Measurements from ENCODE around the gene GBX1. TPM values are rescaled to one million over a fixed set of nuclear protein-coding genes. Genes with fewer than 3 reads are reported as not detected.

The GBX1 gene
- total RNA-seq, 3 donors from 2014 or later: not detected

DNA sequence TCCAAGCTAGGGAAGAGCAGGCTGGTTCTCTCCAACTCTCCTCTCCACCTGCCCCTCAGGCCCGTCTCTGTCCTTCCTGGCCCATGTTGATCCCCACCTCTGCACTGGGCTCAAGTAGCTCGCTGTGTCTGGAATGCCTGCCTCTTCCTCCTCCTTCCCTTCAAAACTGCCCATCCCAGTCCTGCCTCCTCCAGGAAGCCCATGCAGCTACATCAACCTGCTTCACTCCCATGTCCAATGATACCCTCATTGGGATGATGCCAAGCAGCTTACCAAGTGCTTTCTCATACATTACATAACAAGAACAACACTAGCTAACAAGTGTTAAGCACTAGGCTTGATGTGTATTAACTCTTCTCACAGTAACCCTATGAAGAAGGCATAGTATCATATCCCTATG, 11.3 kb upstream of the GBX1 start:
- Histone ChIP-seq H3K4me3 (no peak overlapping the region), H3K36me3 (ENCODE audit: low read depth) (no peaks in the 10 kb centered on the region), H3K9me3 (no peaks in the 10 kb centered on the region), H3K4me1 (ENCODE audit: low read depth) (no peaks in the 10 kb centered on the region)
- DNase-seq (no peak), ATAC-seq (no peak)
- intact Hi-C loops (cut with DNase I, micrococcal nuclease): loop anchor here in 1 of 2 donors (10.0 kb wide), 1 partner anchor 126 kb away; no protein-coding TSS in a partner anchor
- TF ChIP-seq, protein P1, sequence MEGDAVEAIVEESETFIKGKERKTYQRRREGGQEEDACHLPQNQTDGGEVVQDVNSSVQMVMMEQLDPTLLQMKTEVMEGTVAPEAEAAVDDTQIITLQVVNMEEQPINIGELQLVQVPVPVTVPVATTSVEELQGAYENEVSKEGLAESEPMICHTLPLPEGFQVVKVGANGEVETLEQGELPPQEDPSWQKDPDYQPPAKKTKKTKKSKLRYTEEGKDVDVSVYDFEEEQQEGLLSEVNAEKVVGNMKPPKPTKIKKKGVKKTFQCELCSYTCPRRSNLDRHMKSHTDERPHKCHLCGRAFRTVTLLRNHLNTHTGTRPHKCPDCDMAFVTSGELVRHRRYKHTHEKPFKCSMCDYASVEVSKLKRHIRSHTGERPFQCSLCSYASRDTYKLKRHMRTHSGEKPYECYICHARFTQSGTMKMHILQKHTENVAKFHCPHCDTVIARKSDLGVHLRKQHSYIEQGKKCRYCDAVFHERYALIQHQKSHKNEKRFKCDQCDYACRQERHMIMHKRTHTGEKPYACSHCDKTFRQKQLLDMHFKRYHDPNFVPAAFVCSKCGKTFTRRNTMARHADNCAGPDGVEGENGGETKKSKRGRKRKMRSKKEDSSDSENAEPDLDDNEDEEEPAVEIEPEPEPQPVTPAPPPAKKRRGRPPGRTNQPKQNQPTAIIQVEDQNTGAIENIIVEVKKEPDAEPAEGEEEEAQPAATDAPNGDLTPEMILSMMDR (IDR thresholded peaks at IDR 0.05): no peak

DNA sequence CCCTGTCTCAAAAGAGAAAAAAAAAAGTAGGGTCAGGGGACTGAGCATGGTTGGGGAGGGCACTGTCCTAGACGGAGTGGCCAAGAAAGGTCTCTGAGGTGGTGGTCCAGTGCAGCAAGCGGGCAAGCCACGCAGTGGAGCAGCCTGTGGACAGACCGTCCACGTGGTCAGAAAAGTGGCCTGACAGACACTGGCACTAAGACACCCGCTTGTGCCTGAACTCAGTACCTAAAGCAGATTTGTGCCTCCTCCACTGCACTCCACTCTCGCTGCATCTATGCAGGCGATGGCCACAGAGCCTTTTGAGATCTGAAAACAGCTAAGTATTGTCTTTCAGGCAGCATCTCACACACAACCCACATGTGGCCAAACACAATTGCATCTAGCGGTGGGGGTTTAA, 10.7 kb upstream of the GBX1 start:
- DNase-seq: no peak
- intact Hi-C loops (cut with DNase I, micrococcal nuclease): loop anchor here in 1 of 2 donors (10.0 kb wide), 1 partner anchor 127 kb away; no protein-coding TSS in a partner anchor
- H3K4me3 ChIP-seq: no peak overlapping the region

DNA sequence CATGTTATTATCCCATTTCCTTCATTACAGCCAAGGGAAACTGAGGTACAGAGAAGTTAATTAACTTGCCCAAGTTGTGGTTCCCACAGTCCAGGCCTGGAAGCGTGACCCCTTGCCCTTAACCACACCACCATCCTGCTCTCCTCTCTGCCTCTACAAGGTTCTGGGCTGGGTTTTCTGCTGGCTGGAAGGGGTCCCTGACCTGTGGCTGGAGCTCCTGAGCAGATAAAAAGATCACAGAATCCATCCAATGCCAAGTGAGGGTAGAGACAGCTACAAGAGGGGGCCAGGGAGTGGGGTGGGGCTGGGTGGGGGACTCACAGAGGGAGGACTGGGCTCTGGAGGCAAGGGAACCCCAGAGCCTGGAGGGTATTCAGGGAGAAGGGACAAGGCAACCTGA, 9.8 kb upstream of the GBX1 start:
- Histone ChIP-seq H3K4me3 (no peak overlapping the region), H3K36me3 (ENCODE audit: low read depth) (no peaks in the 10 kb centered on the region), H3K9me3 (no peaks in the 10 kb centered on the region), H3K4me1 (ENCODE audit: low read depth) (no peaks in the 10 kb centered on the region)
- DNase-seq (no peak), ATAC-seq (no peak)
- intact Hi-C loops (cut with DNase I, micrococcal nuclease): loop anchor here in 1 of 2 donors (10.0 kb wide), 1 partner anchor 127 kb away; no protein-coding TSS in a partner anchor
- TF ChIP-seq, protein P1 (IDR thresholded peaks at IDR 0.05): no peak

More for the DNA sequence above, 10.7 kb upstream of the GBX1 start:
- H3K4me1 ChIP-seq (ENCODE audit: low read depth): no peaks in the 10 kb centered on the region
- TF ChIP-seq, protein P1 (IDR thresholded peaks at IDR 0.05): no peak
- H3K9me3 ChIP-seq: no peaks in the 10 kb centered on the region
- H3K36me3 ChIP-seq (ENCODE audit: low read depth): no peaks in the 10 kb centered on the region
- no peak for ATAC-seq

DNA sequence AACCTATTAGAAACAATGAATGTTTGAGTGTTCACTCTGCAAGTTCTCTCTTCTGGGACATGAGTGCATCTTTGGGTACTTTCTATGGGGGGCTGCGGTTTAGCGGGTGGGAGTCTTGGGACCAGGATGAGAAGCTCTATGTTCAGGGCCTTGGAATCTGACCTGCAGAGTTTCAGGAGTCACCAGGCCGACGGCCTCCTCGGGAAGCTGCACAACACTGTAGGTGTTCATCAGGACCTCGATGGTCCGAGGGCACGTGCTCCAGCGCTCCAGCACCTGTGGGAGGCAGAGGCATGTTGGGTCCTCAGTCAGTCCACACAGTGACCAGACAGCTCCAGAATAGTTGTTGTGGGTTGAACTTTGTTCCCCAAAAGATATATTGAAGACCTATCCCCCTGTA, 8.9 kb upstream of the GBX1 start:
- TF ChIP-seq, protein P1 (IDR thresholded peaks at IDR 0.05): no peak
- DNase-seq (no peak), ATAC-seq (no peak)
- Histone ChIP-seq H3K4me1 (ENCODE audit: low read depth) (no peaks in the 10 kb centered on the region), H3K4me3 (no peak overlapping the region), H3K9me3 (no peaks in the 10 kb centered on the region), H3K36me3 (ENCODE audit: low read depth) (no peaks in the 10 kb centered on the region)
- intact Hi-C loops (cut with DNase I, micrococcal nuclease): loop anchor here in 1 of 2 donors (10.0 kb wide), 1 partner anchor 128 kb away; no protein-coding TSS in a partner anchor

DNA sequence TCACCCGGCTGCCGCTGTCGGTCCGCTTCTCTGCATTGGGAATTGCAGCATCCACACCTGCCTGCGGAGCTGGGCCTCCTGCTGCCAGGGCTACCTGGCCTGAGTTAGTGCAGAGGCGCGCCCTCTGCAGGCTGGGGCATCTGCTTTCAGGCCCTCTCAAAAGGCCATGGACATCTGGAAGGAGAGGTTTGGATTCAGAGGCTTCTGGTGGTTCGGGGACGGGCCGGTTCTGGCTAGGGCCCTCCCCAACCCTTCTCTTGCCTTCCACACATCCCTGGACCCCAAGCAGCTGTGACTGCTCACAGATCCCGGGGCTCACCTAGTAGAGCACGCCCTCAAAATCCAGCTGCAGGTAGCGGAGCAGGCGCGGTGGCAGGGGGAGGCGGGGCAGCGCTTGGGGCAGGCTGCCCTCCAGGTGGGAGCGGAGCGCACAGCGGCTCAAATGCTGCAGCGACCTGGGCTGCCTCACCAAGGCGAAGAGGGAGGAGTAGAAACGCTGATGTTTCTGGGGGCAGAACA, 8.4 kb upstream of the GBX1 start:
- Histone ChIP-seq H3K4me1 (ENCODE audit: low read depth) (no peaks in the 10 kb centered on the region), H3K4me3 (no peak overlapping the region), H3K36me3 (ENCODE audit: low read depth) (no peaks in the 10 kb centered on the region), H3K9me3 (no peaks in the 10 kb centered on the region)
- intact Hi-C loops (cut with DNase I, micrococcal nuclease): loop anchor here in 1 of 2 donors (10.0 kb wide), 1 partner anchor 129 kb away; no protein-coding TSS in a partner anchor
- DNase-seq (no peak), ATAC-seq (no peak)
- TF ChIP-seq, protein P1 (IDR thresholded peaks at IDR 0.05): no peak

Measured in mucosa of descending colon (tissue), 3 donors.